B cell (primary cell): ENCODE measurements around the gene CNOT4. TPM values are rescaled to one million over a fixed set of nuclear protein-coding genes. Genes with fewer than 3 reads are reported as not detected.

ENCODE experiments used
- ATAC-seq: fragments of 200-7000 bp; cut with Tn5 transposase; one replicate; pipeline ENCODE4 v1.10.0; 2021; ENCODE audit warnings: low read depth, mild to moderate bottlenecking, moderate number of reproducible peaks, moderate library complexity
- CTCF ChIA-PET: fragments of 350-600 bp; sonication (Branson Sonifier 250); formaldehyde crosslinking; loops from one replicate; lab custom pipeline; 2021; ENCODE audit warnings: antibody characterized with exemption, inconsistent platforms; lab: Charles Lee
- POLR2A ChIA-PET: fragments of 350-600 bp; sonication (Branson Sonifier 250); formaldehyde crosslinking; loops from one replicate; lab custom pipeline; 2021; ENCODE audit warnings: antibody characterized with exemption; lab: Charles Lee
- DNase-seq: peaks from one replicate; pipeline ENCODE4 v3.0.0; 2013
- H2AFZ ChIP-seq: 2 replicates; pipeline ENCODE4 v1.6.1; 2012; ENCODE audit warnings: mild to moderate bottlenecking, low read depth, low read length; ENCODE audit not compliant: insufficient read depth, poor library complexity, severe bottlenecking
- H3K27ac ChIP-seq, 2 donors: 1 replicate in 1 of 2; 2 replicates in 1 of 2; pipeline ENCODE4 v1.5.1; 2012 to 2013; ENCODE audit warnings: low read length in 2 of 2, mild to moderate bottlenecking in 2 of 2, moderate library complexity in 1 of 2
- H3K27me3 ChIP-seq, 4 experiments: fragments of 200-600 bp in 1 of 4; sonication (generic) in 1 of 4; replicated peaks in 1 of 4; 1 replicate in 2 of 4; 2 replicates in 2 of 4; pipeline versions ENCODE4 v1.6.1 to v1.7.0; 2013 to 2016; ENCODE audit warnings: low read length in 3 of 4, mild to moderate bottlenecking in 2 of 4, mixed read lengths in 1 of 4, moderate library complexity in 1 of 4; ENCODE audit not compliant: insufficient read depth in 4 of 4, control insufficient read depth in 3 of 4; ENCODE audit errors: control extremely low read depth in 1 of 4
- H3K36me3 ChIP-seq, 2 experiments: replicated peaks in 1 of 2; 1 replicate in 1 of 2; 2 replicates in 1 of 2; pipeline versions ENCODE4 v1.6.1 to v1.7.1; 2013; ENCODE audit warnings: low read length in 1 of 2; ENCODE audit not compliant: insufficient read depth in 2 of 2, control insufficient read depth in 1 of 2; ENCODE audit errors: control extremely low read depth in 1 of 2, extremely low read depth in 1 of 2
- H3K4me1 ChIP-seq, 2 donors: fragments of 200-600 bp in 1 of 2; sonication (generic) in 1 of 2; 1 replicate in 1 of 2; 2 replicates in 1 of 2; pipeline versions ENCODE4 v1.5.1 to v1.6.1; 2013 to 2017; ENCODE audit warnings: low read length in 2 of 2; ENCODE audit not compliant: control insufficient read depth in 2 of 2, insufficient read depth in 2 of 2
- H3K4me2 ChIP-seq: replicated peaks from 2 replicates; pipeline ENCODE3; 2012; ENCODE audit warnings: mild to moderate bottlenecking, low read depth, low read length; ENCODE audit not compliant: poor library complexity, severe bottlenecking
- H3K4me3 ChIP-seq, 5 experiments: fragments of 200-600 bp in 1 of 5; sonication (generic) in 1 of 5; 1 replicate in 3 of 5; 2 replicates in 2 of 5; pipeline versions ENCODE4 v1.5.1 to v1.7.0; 2011 to 2016; ENCODE audit warnings: low read length in 4 of 5, mild to moderate bottlenecking in 4 of 5, low read depth in 2 of 5, control low read depth in 1 of 5, moderate library complexity in 1 of 5; ENCODE audit not compliant: insufficient read depth in 1 of 5; ENCODE audit errors: control extremely low read depth in 1 of 5, extremely low read depth in 1 of 5
- H3K79me2 ChIP-seq: fragments of 200-600 bp; sonication (generic); one replicate; pipeline ENCODE4 v1.6.0; 2016; ENCODE audit warnings: low read length; ENCODE audit not compliant: control insufficient read depth, insufficient read depth
- H3K9ac ChIP-seq: fragments of 200-600 bp; sonication (generic); 2 replicates; pipeline ENCODE4 v1.6.1; 2017; ENCODE audit warnings: mild to moderate bottlenecking, low read length, moderate library complexity
- H3K9me3 ChIP-seq, 3 donors: one replicate each; pipeline versions ENCODE4 v1.6.1 to v1.7.1; 2013; ENCODE audit warnings: low read length in 2 of 3; ENCODE audit not compliant: control insufficient read depth in 2 of 3, insufficient read depth in 1 of 3; ENCODE audit errors: control extremely low read depth in 1 of 3
- H4K20me1 ChIP-seq: 2 replicates; pipeline ENCODE4 v1.6.0; 2012; ENCODE audit warnings: mild to moderate bottlenecking, low read length; ENCODE audit not compliant: insufficient read depth, control insufficient read depth, poor library complexity, severe bottlenecking
- H3K27ac Mint-ChIP-seq: one replicate; pipeline ENCODE4 v1.8.0; 2021; ENCODE audit warnings: mixed read lengths
- H3K27me3 Mint-ChIP-seq: one replicate; pipeline ENCODE4 v1.8.0; 2021; ENCODE audit warnings: mixed read lengths
- H3K4me1 Mint-ChIP-seq: one replicate; pipeline ENCODE4 v1.8.0; 2021; ENCODE audit warnings: mixed read lengths
- H3K4me3 Mint-ChIP-seq: one replicate; pipeline ENCODE4 v1.8.0; 2021; ENCODE audit warnings: mixed read lengths
- H3K9me3 Mint-ChIP-seq: one replicate; pipeline ENCODE4 v1.8.0; 2022; ENCODE audit warnings: mixed read lengths; ENCODE audit not compliant: insufficient read depth
- EZH2 ChIP-seq: IDR thresholded peaks from 2 replicates; pipeline ENCODE4 v1.6.1; 2012; ENCODE audit warnings: borderline replicate concordance, low read depth, mild to moderate bottlenecking, moderate library complexity, low read length; ENCODE audit not compliant: insufficient read depth, poor library complexity, severe bottlenecking
- WGBS: methylation state at CpG from one replicate; pipeline ENCODE4 v1.1.5; 2013; ENCODE audit warnings: missing lambda C conversion rate; ENCODE audit not compliant: insufficient coverage; 5-methylcytosine and 5-hydroxymethylcytosine counted together
- intact Hi-C: fragments of 100-400 bp; cut with micrococcal nuclease; formaldehyde crosslinking; loops from one replicate; pipeline ENCODE4 v1.10.0; 2022
- polyA plus RNA-seq: library from polyadenylated mRNA; depleted of rRNA; stranded (reverse); fragments of >200 nt; gene quantifications from 2 replicates; pipeline ENCODE4 v1.2.3, GENCODE V29; 2012
- total RNA-seq, 2 donors: library from RNA; stranded (reverse); fragments of 120-200 nt in 1 of 2; gene quantifications; 1 replicate in 1 of 2; 2 replicates in 1 of 2; pipeline versions ENCODE4 v1.2.3 to v1.2.4, GENCODE V29; 2013 to 2022
- TF ChIP-seq, protein P1 (sequence below): fragments of 200-600 bp; IDR thresholded peaks from one replicate; pipeline ENCODE4 v1.8.0; 2022; ENCODE audit warnings: antibody characterized with exemption, mild to moderate bottlenecking

Gene CNOT4
- total and polyA plus RNA-seq, 2 donors (not counting 1 experiment from before 2014, with no cell fraction given): 9.8 to 52.1 TPM

DNA sequence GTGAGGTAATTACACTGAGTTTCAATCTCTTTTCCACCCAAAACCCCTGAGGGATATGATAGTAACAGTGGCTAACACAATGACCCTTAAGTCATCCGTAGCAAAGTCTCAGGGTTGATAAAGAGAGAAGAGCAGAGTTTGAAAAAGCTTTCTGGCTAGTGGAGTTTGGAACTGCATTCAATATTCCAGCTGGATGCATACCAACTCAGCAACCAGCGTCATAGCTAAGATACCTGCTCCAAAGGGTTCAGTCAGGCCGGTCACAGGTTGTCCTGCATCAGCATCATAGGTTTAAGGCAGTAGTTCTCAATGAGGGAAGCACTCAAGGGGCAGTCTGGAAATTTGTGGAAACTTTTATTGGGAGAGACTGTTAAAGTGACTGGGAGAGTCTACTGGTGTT is 93.5 kb downstream of the CNOT4 start:
- H3K79me2 ChIP-seq: no peaks in the 10 kb centered on the region
- ATAC-seq (no peak), DNase-seq (no peak)
- H3K36me3 ChIP-seq: peaks cover 0 to 31% of the 10 kb centered on the region in 2 experiments
- no peak overlapping the region for H3K27ac ChIP-seq
- Mint-ChIP-seq H3K4me1 (no peaks in the 10 kb centered on the region), H3K27me3 (no peaks in the 10 kb centered on the region), H3K9me3 (no peaks in the 10 kb centered on the region), H3K4me3 (no peak overlapping the region), H3K27ac (no peak overlapping the region)
- no peaks in the 10 kb centered on the region for H3K9me3 ChIP-seq
- H3K4me2 ChIP-seq: no peak overlapping the region
- WGBS: 94% methylated on average over 2 of the region's 3 CpGs
- TF ChIP-seq, protein P1, sequence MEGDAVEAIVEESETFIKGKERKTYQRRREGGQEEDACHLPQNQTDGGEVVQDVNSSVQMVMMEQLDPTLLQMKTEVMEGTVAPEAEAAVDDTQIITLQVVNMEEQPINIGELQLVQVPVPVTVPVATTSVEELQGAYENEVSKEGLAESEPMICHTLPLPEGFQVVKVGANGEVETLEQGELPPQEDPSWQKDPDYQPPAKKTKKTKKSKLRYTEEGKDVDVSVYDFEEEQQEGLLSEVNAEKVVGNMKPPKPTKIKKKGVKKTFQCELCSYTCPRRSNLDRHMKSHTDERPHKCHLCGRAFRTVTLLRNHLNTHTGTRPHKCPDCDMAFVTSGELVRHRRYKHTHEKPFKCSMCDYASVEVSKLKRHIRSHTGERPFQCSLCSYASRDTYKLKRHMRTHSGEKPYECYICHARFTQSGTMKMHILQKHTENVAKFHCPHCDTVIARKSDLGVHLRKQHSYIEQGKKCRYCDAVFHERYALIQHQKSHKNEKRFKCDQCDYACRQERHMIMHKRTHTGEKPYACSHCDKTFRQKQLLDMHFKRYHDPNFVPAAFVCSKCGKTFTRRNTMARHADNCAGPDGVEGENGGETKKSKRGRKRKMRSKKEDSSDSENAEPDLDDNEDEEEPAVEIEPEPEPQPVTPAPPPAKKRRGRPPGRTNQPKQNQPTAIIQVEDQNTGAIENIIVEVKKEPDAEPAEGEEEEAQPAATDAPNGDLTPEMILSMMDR: no peak
- no peak for TF ChIP-seq EZH2
- H3K27me3 ChIP-seq: no peaks in the 10 kb centered on the region
- H3K9ac ChIP-seq: no peak overlapping the region
- peaks cover 22% of the 10 kb centered on the region for H4K20me1 ChIP-seq
- no peaks in the 10 kb centered on the region for H3K4me1 ChIP-seq
- no peak overlapping the region for H2AFZ ChIP-seq
- POLR2A ChIA-PET: no interaction called here
- no peak overlapping the region for H3K4me3 ChIP-seq
- CTCF ChIA-PET: interaction anchor here (2.4 kb wide), 1 partner anchor 136 kb away, joined by 7 read pairs; no protein-coding TSS in a partner anchor
- intact Hi-C loops: no loop called here

DNA sequence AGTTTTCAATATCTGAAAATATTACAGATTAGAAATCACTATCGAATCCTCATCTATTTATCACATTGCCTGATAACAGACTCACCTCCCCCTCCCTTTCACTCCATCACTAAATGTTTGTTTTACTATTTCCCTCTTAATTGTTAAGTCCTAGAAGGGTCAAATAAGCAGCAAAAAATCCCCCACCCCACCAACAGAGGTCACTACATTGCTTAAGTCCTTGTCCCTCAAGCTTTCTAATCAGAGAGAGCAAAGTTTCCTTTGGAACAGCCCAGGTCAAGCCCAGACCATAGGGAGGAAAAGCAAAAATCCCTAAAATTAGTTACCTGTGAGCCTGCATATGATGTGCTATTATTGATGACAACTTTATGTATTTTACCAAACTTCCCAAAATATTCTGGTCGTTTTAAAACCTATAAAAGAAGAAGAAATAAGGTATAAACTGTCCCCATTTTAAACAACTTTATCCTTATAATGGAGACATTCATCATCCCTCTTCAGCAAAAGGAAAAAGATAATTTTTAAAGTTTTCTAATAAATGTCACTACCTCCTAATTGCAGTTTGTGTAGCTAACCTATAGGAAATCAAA is 95.0 kb downstream of the CNOT4 start:
- POLR2A ChIA-PET: no interaction called here
- H3K4me1 Mint-ChIP-seq: no peaks in the 10 kb centered on the region

More for the DNA sequence above, 95.0 kb downstream of the CNOT4 start:
- Histone ChIP-seq H3K9me3 (no peaks in the 10 kb centered on the region), H3K4me2 (no peak overlapping the region), H3K27me3 (no peaks in the 10 kb centered on the region), H3K36me3 (peaks cover 0 to 35% of the 10 kb centered on the region in 2 experiments), H3K4me3 (no peak overlapping the region), H3K4me1 (no peaks in the 10 kb centered on the region), H3K79me2 (no peaks in the 10 kb centered on the region), H3K27ac (no peak overlapping the region), H4K20me1 (peaks cover 14% of the 10 kb centered on the region), H2AFZ (no peak overlapping the region), H3K9ac (no peak overlapping the region)
- no peak for TF ChIP-seq EZH2
- TF ChIP-seq, protein P1: peak; percentile 41
- WGBS: no CpG with 5 or more reads among the region's 2 CpGs
- H3K27me3 Mint-ChIP-seq: no peaks in the 10 kb centered on the region
- intact Hi-C loops: loop anchor here (1.0 kb wide), 1 partner anchor 143 kb away; no protein-coding TSS in a partner anchor
- no peak overlapping the region for H3K4me3 Mint-ChIP-seq
- no peak for ATAC-seq
- H3K27ac Mint-ChIP-seq: no peak overlapping the region
- no peaks in the 10 kb centered on the region for H3K9me3 Mint-ChIP-seq
- peak; percentile 35 for DNase-seq
- CTCF ChIA-PET: interaction anchor here (0.8 to 2.4 kb wide), 2 partner anchors 9 to 134 kb away, joined by 3 to 7 read pairs; no protein-coding TSS in a partner anchor
